Stomach (tissue), 9 donors: ENCODE results near the gene MCUB. TPM values are rescaled to one million over a fixed set of nuclear protein-coding genes. Genes with fewer than 3 reads are reported as not detected.

ENCODE experiments used
- DNase-seq, 2 donors: peaks; one replicate each; pipeline versions ENCODE4 v3.0.0 to v3.0.0-alpha.2; 2013 to 2019
- H3K27ac ChIP-seq, 5 donors: fragments of 200-600 bp in 4 of 5; sonication (generic) in 4 of 5; one replicate each; pipeline ENCODE4 v1.5.1; 2013 to 2019; ENCODE audit warnings: mild to moderate bottlenecking in 1 of 5, moderate library complexity in 1 of 5
- H3K27me3 ChIP-seq, 3 donors: fragments of 200-600 bp; sonication (generic); one replicate each; pipeline ENCODE4 v1.5.1; 2017 to 2019; ENCODE audit warnings: mixed run types in 1 of 3
- H3K36me3 ChIP-seq, 4 donors: fragments of 200-600 bp; sonication (generic); 1 replicate in 3 of 4; 2 replicates in 1 of 4; pipeline ENCODE4 v1.5.1; 2016 to 2019
- H3K4me1 ChIP-seq, 4 donors: fragments of 200-600 bp; sonication (generic); one replicate each; pipeline ENCODE4 v1.5.1; 2016 to 2019
- H3K4me3 ChIP-seq, 4 donors: fragments of 200-600 bp; sonication (generic) in 3 of 4; one replicate each; pipeline ENCODE4 v1.5.1; 2016 to 2019; ENCODE audit warnings: mild to moderate bottlenecking in 1 of 4
- H3K9me3 ChIP-seq, 4 donors: fragments of 200-600 bp; sonication (generic); one replicate each; pipeline ENCODE4 v1.5.1; 2016 to 2019
- EP300 ChIP-seq: sonication (generic); formaldehyde crosslinking; IDR thresholded peaks from one replicate; pipeline ENCODE4 v1.6.1; 2017; ENCODE audit warnings: antibody characterized with exemption
- POLR2A ChIP-seq, 4 donors: fragments of 450-650 bp; IDR thresholded peaks; one replicate each; pipeline ENCODE4 v1.6.1; 2016; ENCODE audit warnings: antibody characterized with exemption in 4 of 4, control low read depth in 2 of 4, mild to moderate bottlenecking in 1 of 4, moderate library complexity in 1 of 4
- POLR2AphosphoS5 ChIP-seq, 3 donors: sonication (generic); formaldehyde crosslinking; IDR thresholded peaks; one replicate each; pipeline ENCODE4 v1.6.1; 2016; ENCODE audit warnings: antibody characterized with exemption in 3 of 3
- WGBS, 5 donors: extraction: QIAGEN DNeasy Blood & Tissue Kit in 3 of 5; methylation state at CpG; one replicate each; pipeline versions ENCODE4 v1.1.5 to v1.1.7; 2013 to 2018; 5-methylcytosine and 5-hydroxymethylcytosine counted together
- intact Hi-C: fragments of 100-400 bp; cut with DNase I; formaldehyde crosslinking; loops from one replicate; pipeline ENCODE4 v1.15.1; 2023; ENCODE audit warnings: low total_unique reads
- polyA plus RNA-seq, 3 donors: library from polyadenylated mRNA; stranded (reverse); fragments of 200-250 nt; gene quantifications; one replicate each; pipeline ENCODE4 v1.2.3, GENCODE V29; 2013
- total RNA-seq, 5 donors: library from RNA; depleted of rRNA; stranded (reverse); fragments of >200 nt; gene quantifications; one replicate each; pipeline versions ENCODE4 v1.1.0 to v1.2.3, GENCODE V29; 2014 to 2016
- TF ChIP-seq, protein P1 (sequence below), 7 experiments: fragments of 450-650 bp in 4 of 7; fragments of 200-600 bp in 3 of 7; sonication (generic) in 3 of 7; IDR thresholded peaks; one replicate each; pipeline ENCODE4 v1.5.1; 2016 to 2019; ENCODE audit warnings: antibody characterized with exemption in 7 of 7, control low read depth in 2 of 7, mild to moderate bottlenecking in 1 of 7
- donor health status: healthy with polysubstance abuse.
- donor health status: Bipolar disorder and iron deficiency.
- donor health status: healthy.

Gene MCUB
- total and polyA plus RNA-seq, 8 donors, result 0.89 to 37.4 (median 8.4) TPM

DNA sequence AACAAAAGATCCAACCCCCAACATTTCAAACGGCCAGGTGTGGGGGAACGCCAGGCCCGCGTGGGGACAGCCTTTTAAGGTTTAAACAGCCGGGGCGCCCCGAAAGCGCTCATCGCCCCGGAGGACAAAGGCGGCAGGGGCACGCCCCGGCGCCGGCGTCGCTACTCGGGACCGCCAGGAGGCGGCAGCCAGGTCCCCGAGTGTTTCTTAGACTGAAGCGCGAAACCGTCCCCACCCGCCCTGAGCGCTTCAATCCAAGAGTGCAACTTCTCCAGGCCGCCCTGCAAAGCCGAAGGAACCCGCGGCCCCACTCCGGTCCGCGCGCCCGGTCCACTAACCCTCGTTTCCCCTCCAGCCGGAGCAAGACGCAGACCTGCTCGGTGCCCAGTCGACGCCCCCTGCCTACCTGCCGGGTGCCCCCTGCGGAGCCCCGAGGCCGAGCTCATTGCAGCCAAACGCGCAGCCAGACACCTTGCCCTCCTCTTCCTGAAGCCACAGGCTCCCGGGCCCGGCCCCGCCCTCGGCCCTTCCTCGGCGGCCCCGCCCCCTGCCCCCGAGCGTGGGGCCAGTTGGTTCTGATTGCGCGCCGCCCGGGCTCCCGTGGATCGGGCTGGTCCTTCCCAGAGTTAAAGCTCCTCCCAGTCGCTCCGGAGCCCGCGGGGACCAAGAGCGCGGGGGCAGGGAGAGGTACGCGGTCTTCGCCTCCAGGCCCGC is 143.1 kb downstream of the MCUB start, which contains the start of gene CASP6:
CASP6 (minus strand) TSS at position 496 of the 714 bp plus-strand sequence; CDS start at position 446, 50 bp downstream.
- intact Hi-C loops, result no loop called here
- peaks cover 0 to 8% (median 6%) of the 10 kb centered on the region in 4 donors for H3K36me3 ChIP-seq
- peaks cover 18 to 43% (median 23%) of the 10 kb centered on the region in 4 donors for H3K4me1 ChIP-seq
- peak within 1 kb of the TSS; percentile 90 to 98 (median 91) for H3K27ac ChIP-seq
- H3K27me3 ChIP-seq, result no peaks in the 10 kb centered on the region
- DNase-seq, result peak; percentile 92 to 93
- H3K4me3 ChIP-seq, result peak within 1 kb of the TSS; percentile 82 to 89 (median 86)
- WGBS, 5 donors, result 0 to 1% (median 0%) methylated on average over 43 to 72 of the region's 72 CpGs; no CpG with 5 or more reads in 1 of the 5 donors
- H3K9me3 ChIP-seq, result no peaks in the 10 kb centered on the region
- TF ChIP-seq, protein P1, sequence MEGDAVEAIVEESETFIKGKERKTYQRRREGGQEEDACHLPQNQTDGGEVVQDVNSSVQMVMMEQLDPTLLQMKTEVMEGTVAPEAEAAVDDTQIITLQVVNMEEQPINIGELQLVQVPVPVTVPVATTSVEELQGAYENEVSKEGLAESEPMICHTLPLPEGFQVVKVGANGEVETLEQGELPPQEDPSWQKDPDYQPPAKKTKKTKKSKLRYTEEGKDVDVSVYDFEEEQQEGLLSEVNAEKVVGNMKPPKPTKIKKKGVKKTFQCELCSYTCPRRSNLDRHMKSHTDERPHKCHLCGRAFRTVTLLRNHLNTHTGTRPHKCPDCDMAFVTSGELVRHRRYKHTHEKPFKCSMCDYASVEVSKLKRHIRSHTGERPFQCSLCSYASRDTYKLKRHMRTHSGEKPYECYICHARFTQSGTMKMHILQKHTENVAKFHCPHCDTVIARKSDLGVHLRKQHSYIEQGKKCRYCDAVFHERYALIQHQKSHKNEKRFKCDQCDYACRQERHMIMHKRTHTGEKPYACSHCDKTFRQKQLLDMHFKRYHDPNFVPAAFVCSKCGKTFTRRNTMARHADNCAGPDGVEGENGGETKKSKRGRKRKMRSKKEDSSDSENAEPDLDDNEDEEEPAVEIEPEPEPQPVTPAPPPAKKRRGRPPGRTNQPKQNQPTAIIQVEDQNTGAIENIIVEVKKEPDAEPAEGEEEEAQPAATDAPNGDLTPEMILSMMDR (IDR thresholded peaks at IDR 0.05), result peak in 5 of 7 experiments; percentile 25 to 73 (median 56)
- peak in 1 of 4 donors; percentile 2 for TF ChIP-seq POLR2A (IDR thresholded peaks at IDR 0.05)
- TF ChIP-seq POLR2AphosphoS5 (IDR thresholded peaks at IDR 0.05), result peak in 2 of 3 donors; percentile 61 to 66
- TF ChIP-seq EP300, result no peak

DNA sequence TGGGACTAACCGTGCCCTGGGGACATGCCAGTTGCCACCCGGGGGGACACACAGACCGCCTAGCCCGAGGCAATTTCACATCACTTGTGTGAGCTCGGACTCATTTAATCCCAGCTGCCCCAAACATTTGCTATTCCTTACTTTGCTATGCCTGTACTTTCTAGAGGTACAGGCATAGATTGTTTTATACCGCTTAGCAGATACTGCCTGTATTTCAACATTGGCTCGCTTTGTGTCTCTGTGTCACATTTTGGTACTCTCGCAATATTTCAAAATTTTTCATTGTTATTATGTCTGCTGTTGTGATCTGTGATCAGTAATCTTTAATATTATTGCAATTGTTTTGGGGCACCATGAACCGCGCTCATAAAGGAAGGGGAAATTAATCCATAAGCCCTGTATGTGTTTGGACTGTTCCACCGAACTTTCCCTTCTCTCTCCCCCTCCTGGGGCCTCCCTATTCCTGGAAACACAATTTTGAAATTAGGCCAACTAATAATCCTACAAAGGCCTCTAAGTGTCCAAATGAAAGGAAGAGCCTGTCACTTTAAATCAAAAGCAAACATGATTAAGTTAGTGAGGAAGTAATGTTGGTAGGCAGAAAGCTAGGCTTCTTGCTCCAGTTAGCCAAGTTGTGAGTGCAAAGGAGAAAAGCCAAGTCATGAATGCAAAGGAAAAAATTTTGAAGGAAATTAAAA is 143.8 kb downstream of the MCUB start:
- H3K27me3 ChIP-seq, result no peaks in the 10 kb centered on the region
- peak overlapping the region; percentile 90 to 98 (median 91) for H3K27ac ChIP-seq
- peaks cover 0 to 10% (median 8%) of the 10 kb centered on the region in 4 donors for H3K36me3 ChIP-seq
- H3K4me1 ChIP-seq, result peaks cover 18 to 43% (median 23%) of the 10 kb centered on the region in 4 donors
- H3K4me3 ChIP-seq, result peak overlapping the region; percentile 82 to 89 (median 86)
- TF ChIP-seq EP300 (no peak), POLR2AphosphoS5 (IDR thresholded peaks at IDR 0.05) (no peak), POLR2A (IDR thresholded peaks at IDR 0.05) (no peak)
- TF ChIP-seq, protein P1 (IDR thresholded peaks at IDR 0.05), result no peak
- intact Hi-C loops, result no loop called here
- H3K9me3 ChIP-seq, result no peaks in the 10 kb centered on the region
- WGBS, 5 donors, result 3 to 11% (median 6%) methylated on average over 10 to 11 of the region's 11 CpGs
- peak in 1 of 2 donors; percentile 57 for DNase-seq

DNA sequence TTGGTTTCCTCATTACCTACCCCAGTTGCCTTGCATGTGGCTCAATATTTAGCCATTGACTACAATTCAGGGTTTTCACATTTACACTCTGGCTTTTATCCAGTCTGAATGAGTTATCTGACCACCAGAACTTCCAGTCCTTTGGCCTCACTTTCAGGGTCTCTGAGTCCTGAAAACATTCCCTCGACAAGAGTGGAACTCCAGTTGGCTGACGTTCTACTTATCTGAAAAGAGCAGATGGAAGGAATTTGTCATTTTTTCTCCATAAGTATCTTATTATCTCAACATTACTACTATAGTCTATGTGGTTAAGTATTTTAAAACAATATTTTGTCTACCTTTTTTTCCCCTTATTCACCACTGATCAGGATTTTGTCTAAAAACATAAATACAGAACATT is 148.4 kb downstream of the MCUB start:
- TF ChIP-seq POLR2AphosphoS5 (IDR thresholded peaks at IDR 0.05), result no peak
- TF ChIP-seq, protein P1 (IDR thresholded peaks at IDR 0.05), result no peak
- TF ChIP-seq EP300, result no peak
- TF ChIP-seq POLR2A (IDR thresholded peaks at IDR 0.05), result no peak
- peaks cover 0 to 13% (median 8%) of the 10 kb centered on the region in 4 donors for H3K4me1 ChIP-seq
- H3K27me3 ChIP-seq, result no peaks in the 10 kb centered on the region
- WGBS, 5 donors, result 68 to 84% (median 76%) methylated on average over 2 of the region's 2 CpGs
- H3K9me3 ChIP-seq, result no peaks in the 10 kb centered on the region
- H3K4me3 ChIP-seq, result no peak overlapping the region
- intact Hi-C loops, result no loop called here
- no peak for DNase-seq
- peaks cover 0 to 33% (median 27%) of the 10 kb centered on the region in 4 donors for H3K36me3 ChIP-seq
- no peak overlapping the region for H3K27ac ChIP-seq

DNA sequence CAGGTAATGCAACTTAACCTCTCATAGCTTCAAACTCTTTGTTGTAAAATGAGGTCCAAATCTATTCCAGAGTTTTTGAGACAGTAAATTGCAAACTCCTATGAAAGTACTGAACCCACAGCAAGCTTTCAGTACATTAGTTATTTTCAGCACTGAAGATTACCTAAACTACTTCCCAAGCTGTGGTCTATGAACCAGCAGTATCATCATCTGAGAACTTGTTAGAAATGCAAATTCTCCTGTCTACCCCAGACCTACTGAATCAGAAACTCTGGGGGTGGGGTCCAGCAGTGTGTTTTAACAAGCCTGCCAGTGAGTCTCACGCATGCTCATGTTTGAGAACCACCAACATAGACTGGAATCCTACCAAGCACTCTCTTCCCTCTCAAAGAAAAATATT is 148.9 kb downstream of the MCUB start:
- Histone ChIP-seq H3K36me3 (peaks cover 0 to 38% (median 33%) of the 10 kb centered on the region in 4 donors), H3K4me3 (no peak overlapping the region), H3K9me3 (no peaks in the 10 kb centered on the region), H3K27ac (no peak overlapping the region), H3K4me1 (peaks cover 0 to 9% (median 7%) of the 10 kb centered on the region in 4 donors), H3K27me3 (no peaks in the 10 kb centered on the region)
- WGBS, 5 donors, result 95 to 100% (median 100%) methylated on average over 1 of the region's 1 CpG
- no peak for DNase-seq
- TF ChIP-seq, protein P1 (IDR thresholded peaks at IDR 0.05), result no peak
- TF ChIP-seq POLR2AphosphoS5 (IDR thresholded peaks at IDR 0.05), result no peak
- TF ChIP-seq POLR2A (IDR thresholded peaks at IDR 0.05), result no peak
- TF ChIP-seq EP300, result no peak
- intact Hi-C loops, result no loop called here
